HFF-Myc (cell line): ENCODE data around the gene VTI1A.

ENCODE experiments used
- DNase-seq: peaks from one replicate; pipeline ENCODE4 v3.0.0-alpha.2; 2011; ENCODE audit warnings: low read depth; ENCODE audit errors: extremely low read depth
- H3K4me3 ChIP-seq: replicated peaks from 2 replicates; pipeline ENCODE4 v1.5.1; 2011; ENCODE audit warnings: low read depth, mild to moderate bottlenecking, control low read depth, low read length
- TF ChIP-seq, protein P1 (sequence below): IDR thresholded peaks from 2 replicates; pipeline ENCODE4 v1.5.1; 2012; ENCODE audit warnings: mild to moderate bottlenecking, low read depth, low read length, control low read depth; ENCODE audit errors: missing control alignments

Gene VTI1A

DNA sequence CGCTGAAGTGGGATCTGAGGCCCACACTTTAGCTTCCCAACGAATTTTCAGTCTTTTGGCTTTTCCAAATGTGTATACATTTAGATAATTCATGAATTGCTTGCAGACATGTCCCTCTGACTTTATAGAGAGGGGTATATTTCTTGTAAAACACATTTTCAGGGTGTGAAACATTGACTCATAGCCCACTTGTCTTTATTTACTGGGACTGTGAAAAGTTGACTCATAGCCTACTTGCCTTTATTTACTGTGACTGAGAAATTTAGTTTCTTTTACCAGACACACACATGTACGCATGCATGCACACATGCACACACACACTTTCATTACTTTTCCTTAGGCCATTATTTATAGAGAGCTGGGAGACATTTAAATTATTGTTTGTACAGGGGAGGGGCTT is 79.1 kb downstream of the VTI1A start:
- DNase-seq = no peak
- TF ChIP-seq, protein P1, sequence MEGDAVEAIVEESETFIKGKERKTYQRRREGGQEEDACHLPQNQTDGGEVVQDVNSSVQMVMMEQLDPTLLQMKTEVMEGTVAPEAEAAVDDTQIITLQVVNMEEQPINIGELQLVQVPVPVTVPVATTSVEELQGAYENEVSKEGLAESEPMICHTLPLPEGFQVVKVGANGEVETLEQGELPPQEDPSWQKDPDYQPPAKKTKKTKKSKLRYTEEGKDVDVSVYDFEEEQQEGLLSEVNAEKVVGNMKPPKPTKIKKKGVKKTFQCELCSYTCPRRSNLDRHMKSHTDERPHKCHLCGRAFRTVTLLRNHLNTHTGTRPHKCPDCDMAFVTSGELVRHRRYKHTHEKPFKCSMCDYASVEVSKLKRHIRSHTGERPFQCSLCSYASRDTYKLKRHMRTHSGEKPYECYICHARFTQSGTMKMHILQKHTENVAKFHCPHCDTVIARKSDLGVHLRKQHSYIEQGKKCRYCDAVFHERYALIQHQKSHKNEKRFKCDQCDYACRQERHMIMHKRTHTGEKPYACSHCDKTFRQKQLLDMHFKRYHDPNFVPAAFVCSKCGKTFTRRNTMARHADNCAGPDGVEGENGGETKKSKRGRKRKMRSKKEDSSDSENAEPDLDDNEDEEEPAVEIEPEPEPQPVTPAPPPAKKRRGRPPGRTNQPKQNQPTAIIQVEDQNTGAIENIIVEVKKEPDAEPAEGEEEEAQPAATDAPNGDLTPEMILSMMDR = no peak
- no peak overlapping the region for H3K4me3 ChIP-seq

DNA sequence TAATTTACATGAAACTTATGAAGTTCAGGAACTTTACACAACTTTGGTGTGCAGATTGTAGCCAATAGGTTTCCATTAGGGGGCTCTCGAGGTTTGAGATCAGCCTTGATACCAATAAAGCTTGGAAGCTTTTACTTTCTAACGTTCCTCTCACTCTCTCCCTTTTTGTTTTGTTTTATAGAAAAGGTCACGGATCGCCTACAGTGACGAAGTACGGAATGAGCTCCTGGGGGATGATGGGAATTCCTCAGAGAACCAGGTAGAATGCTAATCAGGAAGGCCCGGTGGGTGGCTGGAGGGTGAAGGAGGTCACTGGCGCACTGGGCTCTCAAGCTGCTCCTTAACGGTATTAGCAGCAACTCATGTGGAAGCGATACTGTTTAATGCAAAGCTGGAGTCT is 79.9 kb downstream of the VTI1A start:
- TF ChIP-seq, protein P1 = no peak
- no peak overlapping the region for H3K4me3 ChIP-seq
- no peak for DNase-seq

DNA sequence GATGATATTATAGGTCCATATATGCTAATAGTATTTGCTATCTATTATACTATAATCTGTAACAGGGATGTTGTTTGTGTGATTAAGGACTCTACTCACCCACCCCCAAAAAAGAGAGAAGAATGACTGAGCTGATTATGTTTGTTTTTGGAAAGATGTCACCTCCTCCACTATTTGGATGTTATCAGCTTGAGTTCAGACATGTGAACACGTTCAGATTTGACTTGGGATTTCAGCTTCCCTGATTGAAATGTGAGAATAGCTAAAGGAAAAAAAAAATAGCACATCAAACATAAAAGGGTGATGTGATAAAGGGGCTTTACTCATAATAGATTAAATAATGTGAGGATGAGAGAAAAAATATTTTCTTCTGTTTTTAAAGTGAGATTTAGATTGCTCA is 81.2 kb downstream of the VTI1A start:
- no peak overlapping the region for H3K4me3 ChIP-seq
- no peak for DNase-seq

DNA sequence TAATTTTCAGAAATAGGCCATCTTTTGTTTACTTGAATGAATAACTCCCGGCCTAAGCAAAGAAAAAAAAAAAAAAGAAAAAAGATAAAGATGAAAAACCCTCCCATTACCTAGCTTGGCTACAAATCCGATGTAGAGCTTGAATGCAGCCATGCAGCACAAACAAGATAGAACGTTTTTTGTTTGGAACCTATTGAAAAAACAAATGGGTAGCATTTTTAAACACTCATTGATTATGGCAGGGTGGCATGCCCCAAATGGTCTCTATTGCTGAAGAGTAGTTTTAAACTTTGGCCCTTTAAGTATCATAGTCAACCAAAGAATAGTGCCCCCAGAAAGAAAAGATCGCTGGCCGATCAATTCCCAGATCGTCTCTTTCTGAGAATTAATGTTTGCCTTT is 84.4 kb downstream of the VTI1A start:
- TF ChIP-seq, protein P1 = no peak
- no peak for DNase-seq

More for the DNA sequence above, 81.2 kb downstream of the VTI1A start:
- TF ChIP-seq, protein P1 = no peak

DNA sequence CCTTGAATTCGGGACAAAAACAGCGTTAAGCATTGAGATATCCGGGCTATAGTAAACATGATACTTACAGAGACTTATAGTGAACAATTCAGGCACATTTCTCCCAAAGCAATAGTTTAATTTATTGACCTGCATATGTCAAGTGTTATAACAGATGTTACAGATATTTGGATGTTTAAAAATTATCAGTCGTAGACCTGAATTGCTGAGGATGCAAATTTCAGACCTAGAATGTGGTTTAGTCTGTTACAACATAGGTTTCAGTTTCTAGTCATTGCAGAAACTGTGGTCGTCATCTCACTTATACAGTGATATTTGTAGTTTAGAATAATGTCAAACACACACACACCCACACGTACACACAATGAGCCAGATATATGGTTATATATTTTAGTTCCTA is 85.2 kb downstream of the VTI1A start:
- no peak for DNase-seq
- H3K4me3 ChIP-seq = no peak overlapping the region
- TF ChIP-seq, protein P1 = no peak

More for the DNA sequence above, 84.4 kb downstream of the VTI1A start:
- H3K4me3 ChIP-seq = no peak overlapping the region

DNA sequence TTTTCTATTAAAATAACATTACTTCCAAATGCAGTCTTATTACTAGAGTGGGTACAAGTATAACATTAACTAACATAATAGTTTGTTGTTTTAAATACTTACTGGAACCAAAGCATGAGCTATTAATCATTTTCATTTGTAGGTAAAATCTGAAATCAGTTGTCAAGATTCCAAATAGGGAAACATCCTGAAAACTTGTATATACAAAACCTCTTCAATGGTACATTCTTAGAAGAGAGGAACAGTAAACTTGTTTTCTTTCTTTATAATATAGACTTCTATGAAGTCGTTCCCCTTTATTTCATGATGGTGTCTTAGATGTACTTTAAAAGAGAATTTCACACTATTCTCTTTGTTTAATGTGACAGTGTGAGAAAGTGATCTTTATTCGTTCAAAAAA is 85.9 kb downstream of the VTI1A start:
- no peak overlapping the region for H3K4me3 ChIP-seq
- TF ChIP-seq, protein P1 = no peak
- no peak for DNase-seq

DNA sequence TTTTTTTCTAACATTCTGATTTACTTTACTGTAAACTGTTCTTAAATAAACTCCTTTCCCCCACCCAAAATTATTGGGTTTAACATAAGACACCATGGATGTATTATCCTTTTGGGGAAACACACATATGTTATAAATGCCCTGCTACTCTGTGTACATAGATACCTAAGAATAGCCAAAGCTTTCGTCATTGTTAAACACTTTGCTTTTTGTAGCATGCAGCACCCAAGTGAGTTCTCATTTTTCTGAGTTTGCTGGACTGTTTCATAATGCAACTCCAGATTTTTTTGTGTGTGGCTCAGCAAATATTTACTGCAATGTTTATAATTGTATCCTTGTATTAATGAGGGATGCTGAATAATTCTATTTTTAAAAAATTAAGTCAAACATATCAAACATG is 86.9 kb downstream of the VTI1A start:
- H3K4me3 ChIP-seq = no peak overlapping the region
- TF ChIP-seq, protein P1 = no peak
- DNase-seq = no peak
